ENCODE data around the gene NOD2. TPM values are rescaled to one million over a fixed set of nuclear protein-coding genes. Genes with fewer than 3 reads are reported as not detected.

NOD2 gene
- total and polyA plus RNA-seq, 4 donors, result 0.35 to 1.3 (median 0.48) TPM

GRCh38 chr16:50666658-50667496 lies 26.5 kb upstream of the NOD2 start:
- DNase-seq (ENCODE audit: low spot score), result no peak
- H3K27ac ChIP-seq (ENCODE audit: low read depth in 1 of 2, low read length in 2 of 2), result no peak overlapping the region
- no peaks in the 10 kb centered on the region for H3K36me3 ChIP-seq (ENCODE audit: control insufficient read depth in 4 of 4, insufficient read depth in 3 of 4, low read depth in 1 of 4, low read length in 3 of 4)
- no peak overlapping the region for H3K9ac ChIP-seq (ENCODE audit: low read depth in 1 of 2, low read length in 2 of 2)
- no peaks in the 10 kb centered on the region for H3K27me3 ChIP-seq (ENCODE audit: control insufficient read depth in 4 of 4, insufficient read depth in 4 of 4, low read length in 3 of 4)
- H3K4me3 ChIP-seq (ENCODE audit: low read depth in 1 of 3, low read length in 3 of 3), result no peak overlapping the region
- WGBS, result 80% methylated on average over 9 of the region's 9 CpGs
- H3K9me3 ChIP-seq (ENCODE audit: control insufficient read depth in 4 of 4, low read length in 3 of 4), result peaks cover 0 to 4% (median 1%) of the 10 kb centered on the region in 4 donors
- H3K4me1 ChIP-seq (ENCODE audit: control insufficient read depth in 4 of 4, insufficient read depth in 4 of 4, low read length in 3 of 4), result peaks cover 5 to 14% (median 7%) of the 10 kb centered on the region in 4 donors
- no peak for TF ChIP-seq ATF3 (IDR thresholded peaks at IDR 0.05)

GRCh38 chr16:50667497-50668367 lies 25.7 kb upstream of the NOD2 start:
- Histone ChIP-seq H3K9ac (ENCODE audit: low read depth in 1 of 2, low read length in 2 of 2) (no peak overlapping the region), H3K36me3 (ENCODE audit: control insufficient read depth in 4 of 4, insufficient read depth in 3 of 4, low read depth in 1 of 4, low read length in 3 of 4) (no peaks in the 10 kb centered on the region), H3K9me3 (ENCODE audit: control insufficient read depth in 4 of 4, low read length in 3 of 4) (peaks cover 4 to 8% (median 6%) of the 10 kb centered on the region in 4 donors), H3K4me3 (ENCODE audit: low read depth in 1 of 3, low read length in 3 of 3) (no peak overlapping the region), H3K27me3 (ENCODE audit: control insufficient read depth in 4 of 4, insufficient read depth in 4 of 4, low read length in 3 of 4) (no peaks in the 10 kb centered on the region), H3K27ac (ENCODE audit: low read depth in 1 of 2, low read length in 2 of 2) (peak overlapping the region in 1 of 2 donors; percentile 43), H3K4me1 (ENCODE audit: control insufficient read depth in 4 of 4, insufficient read depth in 4 of 4, low read length in 3 of 4) (peaks cover 5 to 14% (median 7%) of the 10 kb centered on the region in 4 donors)
- TF ChIP-seq RAD21 (IDR thresholded peaks at IDR 0.05), result peak in 1 of 2 donors; percentile 20
- no peak for TF ChIP-seq YY1 (IDR thresholded peaks at IDR 0.05)
- TF ChIP-seq ZBTB33 (IDR thresholded peaks at IDR 0.05), result no peak
- TF ChIP-seq RXRA (IDR thresholded peaks at IDR 0.05), result no peak
- no peak for TF ChIP-seq TAF1 (conservative IDR thresholded peaks at IDR 0.05)
- TF ChIP-seq SP1 (IDR thresholded peaks at IDR 0.05), result no peak
- 92% methylated on average over 21 of the region's 21 CpGs for WGBS
- no peak for DNase-seq (ENCODE audit: low spot score)

GRCh38 chr16:50668368-50669008 lies 24.9 kb upstream of the NOD2 start:
- Histone ChIP-seq H3K9me3 (ENCODE audit: control insufficient read depth in 4 of 4, low read length in 3 of 4) (peaks cover 5 to 10% (median 8%) of the 10 kb centered on the region in 4 donors), H3K4me3 (ENCODE audit: low read depth in 1 of 3, low read length in 3 of 3) (no peak overlapping the region), H3K27ac (ENCODE audit: low read depth in 1 of 2, low read length in 2 of 2) (peak overlapping the region; percentile 43 to 61), H3K36me3 (ENCODE audit: control insufficient read depth in 4 of 4, insufficient read depth in 3 of 4, low read depth in 1 of 4, low read length in 3 of 4) (no peaks in the 10 kb centered on the region), H3K4me1 (ENCODE audit: control insufficient read depth in 4 of 4, insufficient read depth in 4 of 4, low read length in 3 of 4) (peaks cover 5 to 14% (median 7%) of the 10 kb centered on the region in 4 donors), H3K9ac (ENCODE audit: low read depth in 1 of 2, low read length in 2 of 2) (no peak overlapping the region), H3K27me3 (ENCODE audit: control insufficient read depth in 4 of 4, insufficient read depth in 4 of 4, low read length in 3 of 4) (no peaks in the 10 kb centered on the region)
- WGBS, result 57% methylated on average over 5 of the region's 5 CpGs
- no peak for DNase-seq (ENCODE audit: low spot score)
- TF ChIP-seq RXRA (IDR thresholded peaks at IDR 0.05) (peak; percentile 86 to 98), REST (IDR thresholded peaks at IDR 0.05) (no peak), ZBTB33 (IDR thresholded peaks at IDR 0.05) (no peak), ATF3 (IDR thresholded peaks at IDR 0.05) (no peak), EGR1 (IDR thresholded peaks at IDR 0.05; ENCODE audit: low read depth in 2 of 2) (no peak), JUND (IDR thresholded peaks at IDR 0.05) (no peak), FOXA1 (IDR thresholded peaks at IDR 0.05) (no peak), SP1 (IDR thresholded peaks at IDR 0.05) (peak; percentile 89), MAX (IDR thresholded peaks at IDR 0.05) (no peak), HNF4G (IDR thresholded peaks at IDR 0.05) (peak; percentile 86)

Measured in liver (tissue), 9 donors.